ENCODE results near the gene EFHB.
"Not testable (repeated sequence)": the region's sequence is repeated elsewhere in the genome, so short reads cannot be mapped to it uniquely, and the experiment has no call there.

Gene EFHB, protein sequence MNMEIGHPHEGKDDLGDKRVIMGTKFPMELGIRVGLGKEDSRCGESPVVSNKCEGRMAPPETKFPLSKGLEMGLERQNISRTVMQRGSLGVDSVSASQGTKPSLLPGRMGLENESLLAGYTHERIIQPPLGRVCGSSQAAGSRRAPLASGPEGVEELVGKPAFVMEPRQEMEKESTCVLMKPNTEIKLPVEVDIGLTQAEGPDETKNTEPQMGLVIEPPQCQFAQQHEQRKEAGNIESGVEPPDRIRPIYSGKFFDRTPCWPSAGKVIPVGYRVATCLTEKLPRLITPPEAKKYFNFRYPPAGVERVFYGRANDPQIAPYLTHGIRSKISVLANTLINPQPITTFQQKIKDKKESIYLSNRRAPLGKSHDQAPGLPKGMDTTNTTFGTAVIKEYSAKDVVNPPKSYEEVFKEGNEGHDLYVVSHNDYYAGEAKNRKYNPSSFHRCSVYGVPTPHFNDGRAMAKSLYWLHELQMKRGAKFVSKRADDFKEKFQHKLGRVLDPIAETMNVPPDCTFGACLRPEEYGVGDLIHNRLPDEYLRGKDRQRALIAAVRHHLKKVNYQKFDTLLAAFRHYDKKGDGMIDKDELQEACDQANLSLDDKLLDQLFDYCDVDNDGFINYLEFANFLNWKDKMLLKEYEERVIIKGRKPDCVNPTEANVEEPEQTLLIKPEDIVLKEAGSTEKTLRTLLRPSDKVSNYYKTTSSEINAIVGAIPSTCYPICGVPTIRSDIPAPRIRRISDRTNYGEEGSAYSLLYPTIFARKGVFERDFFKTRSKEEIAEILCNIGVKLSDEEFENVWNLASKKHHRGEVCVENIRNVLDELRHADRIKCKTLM

DNA sequence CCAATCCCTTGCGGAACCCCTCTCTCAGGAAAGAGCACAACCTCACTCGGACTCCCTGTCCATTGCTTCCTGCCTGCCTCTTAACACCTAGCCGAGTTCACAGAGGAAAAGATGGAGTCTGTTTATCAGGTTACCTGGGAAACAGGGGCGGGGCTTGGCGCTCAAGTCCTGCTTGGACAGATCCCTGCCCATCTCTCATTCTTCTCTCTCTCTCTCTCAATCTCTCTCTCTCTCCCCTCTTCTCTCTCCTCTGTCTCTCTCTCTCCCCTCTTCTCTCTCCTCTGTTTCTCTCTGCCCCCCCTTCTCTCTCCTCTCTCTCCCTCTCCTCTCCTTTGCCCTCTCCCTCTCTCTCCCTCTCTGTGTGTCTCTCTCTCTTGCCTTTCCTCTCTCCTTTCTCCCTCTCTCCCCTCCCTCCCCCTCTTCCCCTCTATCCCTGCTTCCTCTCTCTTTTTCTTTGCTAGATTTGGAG lies at the start of gene EFHB:
Gene EFHB, minus strand, starts transcription at position 120 of the 469 bp plus-strand sequence. CDS start 199 bp downstream, outside the sequence.
- DNase-seq, result peak; percentile 21

DNA sequence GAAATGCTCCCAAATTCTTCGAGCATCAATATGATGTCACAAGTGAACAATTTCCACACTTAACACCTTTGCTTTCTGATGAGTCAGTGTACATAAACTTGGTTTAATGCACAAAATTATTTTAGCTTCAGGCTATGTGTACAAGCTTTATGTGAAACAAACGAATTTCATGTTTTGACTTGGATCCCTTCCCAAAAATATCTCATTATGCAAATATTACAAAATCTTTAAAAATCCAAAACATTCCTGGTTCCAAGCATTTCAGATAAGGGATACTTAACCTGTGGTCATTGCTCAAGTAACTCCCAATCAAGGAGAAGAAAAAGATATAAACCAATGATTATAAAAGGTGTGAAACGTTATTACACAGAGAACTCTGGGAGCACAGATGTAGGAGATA lies 38.0 kb upstream of the EFHB start:
- no peak for DNase-seq

DNA sequence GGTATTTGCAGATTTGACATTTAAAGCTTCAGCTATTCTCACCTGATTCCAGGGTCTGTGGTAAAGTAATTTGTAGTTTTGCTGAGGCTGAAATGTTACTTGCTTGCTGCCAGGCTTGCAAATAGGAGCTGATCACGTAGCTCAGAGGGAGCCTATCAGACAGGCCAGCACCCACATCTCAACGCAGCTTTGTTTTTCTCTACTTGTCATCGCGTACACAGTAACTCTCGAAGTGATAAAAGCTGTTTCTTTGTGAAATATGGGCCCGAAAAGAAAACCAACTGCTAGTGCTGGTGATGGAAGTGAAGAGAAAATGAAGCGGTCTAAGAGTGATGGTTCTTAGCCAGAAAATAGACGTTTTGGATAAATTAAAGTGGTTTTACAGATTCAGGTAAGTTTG lies 36.3 kb upstream of the EFHB start:
- DNase-seq, result no peak

DNA sequence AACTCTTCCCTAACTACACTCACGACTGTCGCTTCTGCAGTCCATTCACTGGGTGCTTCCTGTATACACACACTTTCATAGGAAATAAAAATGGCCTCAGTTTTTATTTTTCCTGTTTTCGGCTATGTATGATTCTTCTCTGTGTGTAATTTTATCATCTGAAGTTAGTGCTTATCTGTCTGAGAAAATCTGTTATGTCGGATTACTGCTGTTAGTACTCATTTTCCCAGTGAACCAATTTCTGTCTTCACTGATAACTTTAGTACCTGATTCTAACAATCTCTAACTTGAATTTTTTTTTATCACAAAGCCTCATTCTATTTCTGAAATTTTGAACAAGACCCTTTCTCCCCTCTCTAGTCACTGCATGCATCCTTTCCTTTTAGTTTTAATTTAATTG lies 33.8 kb upstream of the EFHB start:
- no peak for DNase-seq

DNA sequence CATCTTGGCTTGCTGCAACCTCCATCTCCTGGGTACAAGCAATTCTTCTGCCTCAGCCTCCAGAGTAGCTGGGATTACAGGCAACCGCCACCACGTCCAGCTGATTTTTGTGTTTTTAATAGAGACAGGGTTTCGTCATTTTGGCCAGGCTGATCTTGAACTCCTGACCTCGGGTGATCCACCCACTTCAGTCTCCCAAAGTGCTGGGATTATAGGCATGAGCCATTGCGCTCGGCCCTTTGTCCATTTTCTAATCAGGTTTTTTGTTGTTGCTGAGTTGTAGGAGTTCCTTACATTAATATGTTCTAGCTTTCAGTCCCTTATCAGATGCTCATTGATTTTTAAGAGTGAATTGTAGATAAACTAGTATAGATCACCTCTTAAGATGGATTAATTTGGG lies 33.2 kb upstream of the EFHB start:
- no peak for DNase-seq

DNA sequence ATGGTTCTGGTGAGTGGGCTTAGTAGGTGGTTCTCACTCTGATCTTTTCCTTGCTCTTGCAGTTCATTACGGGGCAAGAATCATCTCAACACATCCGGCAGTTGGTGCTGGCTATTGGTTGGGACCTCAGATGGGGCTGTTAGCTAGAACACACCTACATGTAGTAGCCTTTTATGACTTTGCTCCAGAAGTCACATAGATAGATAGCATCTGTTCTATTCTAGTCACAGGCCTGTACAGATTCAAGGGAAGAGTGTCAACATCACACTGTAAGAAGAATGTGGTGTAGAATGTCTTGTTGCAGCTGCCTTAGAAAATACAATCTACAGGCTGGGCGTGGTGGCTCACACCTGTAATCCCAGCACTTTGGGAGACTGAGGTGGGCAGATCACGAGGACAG lies 27.9 kb upstream of the EFHB start:
- DNase-seq, result no peak

DNA sequence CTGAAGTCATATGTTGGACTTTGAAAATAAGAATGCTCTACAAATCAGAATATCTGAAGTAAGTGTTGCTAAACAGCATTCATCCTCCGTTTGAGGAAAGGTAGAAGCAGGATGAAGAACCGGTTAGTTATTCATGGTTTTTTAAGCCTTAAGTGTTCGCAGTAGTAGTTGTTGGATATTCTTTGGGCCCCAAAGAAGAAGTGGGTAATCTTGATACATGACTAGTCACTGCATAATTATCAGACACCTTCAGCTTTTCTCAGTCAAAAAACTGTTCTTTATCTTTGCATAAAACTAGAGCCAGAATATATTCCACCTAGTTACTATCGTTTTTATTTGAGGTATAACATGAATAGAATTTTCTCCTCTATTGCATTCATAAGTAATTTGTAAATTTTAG lies 26.7 kb upstream of the EFHB start:
- DNase-seq, result no peak

DNA sequence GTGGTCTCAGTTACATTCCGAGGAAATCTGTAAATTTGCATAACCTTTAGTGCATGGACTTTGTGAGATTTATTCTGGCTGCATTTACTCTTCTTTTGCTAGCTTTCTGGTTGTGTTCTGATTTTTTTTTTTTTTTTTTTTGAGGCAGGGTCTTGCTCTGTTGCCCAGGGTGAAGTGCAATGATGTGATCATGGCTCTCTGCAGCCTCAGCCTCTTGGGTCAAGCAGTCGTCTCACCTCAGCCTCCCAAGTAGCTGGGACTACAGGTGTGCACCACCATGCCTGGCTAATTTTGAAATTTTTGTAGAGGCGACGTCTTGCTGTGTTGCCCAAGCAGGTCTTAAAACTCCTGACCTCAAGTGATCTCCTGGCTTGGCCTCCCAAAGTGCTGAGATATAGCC lies 25.5 kb upstream of the EFHB start:
- DNase-seq, result no peak

DNA sequence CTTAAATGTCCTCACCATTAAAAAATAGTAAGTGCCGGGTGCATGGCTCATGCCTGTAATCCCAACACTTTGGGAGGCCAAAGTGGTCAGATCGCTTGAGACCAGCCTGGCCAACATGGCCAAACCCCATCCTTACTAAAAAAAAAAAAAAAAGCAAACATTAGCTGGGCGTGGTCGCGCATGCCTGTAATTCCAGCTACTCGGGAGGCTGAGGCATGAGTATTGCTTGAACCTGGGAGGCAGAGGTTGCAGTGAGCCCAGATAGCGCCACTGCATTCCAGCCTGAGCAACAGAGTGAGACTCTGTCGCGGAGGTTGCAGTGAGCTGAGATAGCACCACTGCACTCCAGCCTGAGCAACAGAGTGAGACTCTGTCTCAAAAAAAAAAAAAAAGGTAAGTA lies 23.3 kb upstream of the EFHB start:
- DNase-seq, result not testable (repeated sequence)

DNA sequence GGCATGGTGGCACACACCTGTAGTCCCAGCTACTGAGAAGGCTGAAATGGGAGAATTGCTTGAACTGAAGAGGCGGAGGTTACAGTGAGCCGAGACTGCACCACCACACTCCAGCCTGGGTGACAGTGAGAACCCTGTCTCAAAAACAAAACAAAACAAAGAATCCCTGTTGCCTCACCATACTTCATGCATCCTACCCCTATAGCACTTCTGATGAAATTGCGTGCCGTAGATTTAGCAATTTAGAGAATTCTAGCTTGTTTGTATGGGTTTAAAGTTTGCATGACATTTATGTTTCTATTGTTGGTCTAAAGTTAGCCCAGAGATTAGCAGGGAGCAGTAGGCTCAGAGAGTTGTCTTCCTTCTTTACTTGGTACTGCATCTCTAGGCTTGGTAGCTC lies 20.7 kb upstream of the EFHB start:
- DNase-seq, result no peak

DNA sequence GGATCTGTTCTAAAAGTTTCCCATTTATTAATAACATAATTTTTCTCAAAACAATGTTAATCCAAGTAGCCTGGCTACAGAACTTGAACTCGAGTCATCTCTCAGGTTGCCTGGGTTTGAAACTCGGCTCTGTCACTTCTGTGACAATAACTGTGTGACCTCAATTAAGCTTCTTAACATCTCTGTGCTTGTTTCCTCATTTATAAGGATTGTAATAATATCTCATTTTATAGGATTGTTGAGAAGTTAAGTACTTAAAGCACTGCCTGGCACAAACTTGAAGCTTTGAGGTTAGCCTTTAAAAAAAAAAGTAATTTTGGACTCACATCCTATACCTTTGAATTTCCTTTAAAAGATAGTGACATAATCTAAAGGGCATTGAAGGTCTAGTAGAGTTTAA lies 16.3 kb upstream of the EFHB start:
- DNase-seq, result no peak

DNA sequence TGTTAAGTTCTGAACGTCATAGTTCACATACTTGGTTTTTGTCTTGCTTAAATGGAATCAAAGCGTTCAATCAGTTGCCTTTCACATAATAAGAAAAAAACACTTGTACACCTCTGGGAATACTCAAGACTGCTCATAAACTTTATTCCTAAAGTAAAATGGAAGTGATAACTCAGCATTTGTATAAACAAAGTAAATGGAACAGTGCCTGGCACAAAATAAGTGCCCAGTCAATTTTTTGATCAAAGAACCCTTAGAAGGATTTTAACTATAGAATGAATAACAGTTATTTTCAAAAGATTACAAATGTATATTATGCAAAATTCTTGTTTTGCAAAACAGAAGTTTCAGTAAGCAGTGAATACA lies 14.2 kb upstream of the EFHB start:
- DNase-seq, result no peak

DNA sequence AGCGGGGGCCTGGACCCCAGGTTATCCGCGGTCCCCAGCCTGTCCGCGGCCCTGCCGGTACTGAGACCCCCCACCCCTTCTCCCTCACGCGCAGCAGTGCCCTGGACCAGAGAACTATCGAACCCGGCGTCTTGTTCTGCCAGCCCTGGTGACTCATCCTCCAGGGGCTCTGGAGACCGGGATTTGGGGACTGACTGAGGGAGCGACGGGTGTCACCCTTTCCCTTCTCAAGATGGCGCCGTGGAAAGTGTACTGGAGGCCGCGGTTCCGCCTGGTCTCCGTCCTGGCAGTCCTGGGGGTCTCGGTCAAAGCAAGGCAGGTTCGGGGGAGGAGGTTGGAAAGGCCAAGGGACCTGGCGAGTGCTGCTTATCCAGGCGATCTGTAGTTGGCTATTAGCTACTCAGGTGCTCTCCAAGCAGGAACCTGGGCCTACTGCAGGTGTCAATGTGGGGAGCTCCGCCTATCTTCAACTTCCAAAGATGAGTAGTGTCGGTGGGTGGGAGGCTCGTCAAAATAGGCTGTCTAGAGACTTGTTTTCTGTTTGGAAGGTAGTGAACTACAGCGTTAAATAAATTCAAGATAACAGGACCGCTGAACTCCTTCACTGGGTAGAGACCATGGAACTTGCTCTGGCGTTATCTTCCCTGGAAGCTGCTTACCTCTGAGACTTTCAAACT lies 13.7 kb upstream of the EFHB start:
- DNase-seq, result no peak

DNA sequence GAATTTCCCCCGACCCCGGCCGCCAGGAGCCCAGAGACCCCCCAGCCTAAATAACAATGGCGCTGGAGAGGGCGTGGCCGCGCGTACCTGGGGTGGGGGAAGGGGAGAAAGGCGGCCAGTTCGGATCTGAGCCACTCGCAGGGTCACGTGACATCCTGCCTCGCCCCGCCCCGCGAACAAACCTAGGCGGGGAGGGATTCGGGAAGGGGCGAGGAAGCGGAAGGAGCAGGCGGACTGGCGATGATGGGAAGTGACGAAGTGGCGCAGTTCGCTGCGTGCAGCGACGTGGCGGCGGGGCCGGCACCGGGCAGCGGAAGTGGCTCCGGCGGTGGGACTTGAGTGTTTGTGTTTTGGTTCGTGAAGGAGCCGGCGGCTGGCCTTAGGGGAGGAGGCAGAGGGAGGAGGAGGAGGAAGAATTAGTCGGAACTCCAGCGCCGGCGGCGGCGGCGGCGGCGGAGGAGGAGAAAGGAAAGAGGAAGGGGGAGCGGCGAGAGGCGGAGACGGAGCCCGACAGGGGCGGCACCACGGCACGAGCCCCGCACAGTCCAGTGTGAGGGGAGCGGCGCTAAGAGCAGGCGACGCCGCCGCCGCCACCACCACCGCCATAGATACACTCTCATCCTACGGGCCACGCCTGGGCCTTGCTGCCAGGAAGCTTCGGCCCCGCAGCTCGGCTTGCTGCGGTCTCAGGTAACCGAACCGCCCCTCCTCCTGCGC lies 13.0 kb upstream of the EFHB start, which contains the start of gene RAB5A:
Gene RAB5A, plus strand, starts transcription at position 266 of the 717 bp plus-strand sequence. CDS start 3,802 bp downstream, outside the sequence.
- peak; percentile 83 for DNase-seq

DNA sequence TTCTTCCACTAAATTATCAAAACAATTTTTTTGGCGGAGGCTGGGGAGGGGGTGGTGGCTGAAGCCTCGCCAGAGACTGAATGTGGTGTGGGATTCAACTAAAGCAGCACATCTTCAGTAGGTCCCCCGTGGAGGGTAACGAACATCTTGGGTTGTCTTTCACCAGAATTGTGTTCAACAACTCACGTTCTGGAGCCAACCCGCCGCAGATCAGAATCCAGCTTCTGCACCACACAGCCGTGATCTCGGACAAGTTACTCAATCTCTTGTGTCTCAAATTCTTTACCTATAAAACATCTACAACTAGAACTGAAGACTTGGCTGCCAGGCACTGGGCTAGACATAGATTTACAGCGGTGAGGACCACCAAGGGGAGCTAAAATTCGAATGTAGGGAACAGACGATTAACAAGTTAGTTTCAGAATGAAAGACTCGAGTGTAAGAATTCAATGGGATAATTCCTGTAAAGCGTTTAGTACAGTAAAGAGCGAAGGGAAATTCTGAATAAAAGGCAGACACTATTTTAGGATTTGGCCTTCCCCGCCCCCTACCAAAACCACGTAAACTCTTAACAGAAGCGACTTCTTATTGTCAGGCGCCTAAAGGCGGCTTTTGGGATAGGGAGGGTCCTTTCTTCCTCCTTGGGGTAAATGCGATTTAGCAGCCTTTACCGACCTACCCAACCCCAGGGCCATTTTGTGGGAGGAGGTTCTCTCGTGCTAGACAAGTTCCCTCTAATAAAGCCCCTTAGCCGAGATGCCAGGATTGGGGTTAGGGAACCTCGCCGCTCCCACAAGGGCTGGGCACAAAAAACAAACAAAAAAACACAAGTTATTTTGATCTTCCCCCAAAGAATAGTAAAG lies 12.2 kb upstream of the EFHB start:
- no peak for DNase-seq

DNA sequence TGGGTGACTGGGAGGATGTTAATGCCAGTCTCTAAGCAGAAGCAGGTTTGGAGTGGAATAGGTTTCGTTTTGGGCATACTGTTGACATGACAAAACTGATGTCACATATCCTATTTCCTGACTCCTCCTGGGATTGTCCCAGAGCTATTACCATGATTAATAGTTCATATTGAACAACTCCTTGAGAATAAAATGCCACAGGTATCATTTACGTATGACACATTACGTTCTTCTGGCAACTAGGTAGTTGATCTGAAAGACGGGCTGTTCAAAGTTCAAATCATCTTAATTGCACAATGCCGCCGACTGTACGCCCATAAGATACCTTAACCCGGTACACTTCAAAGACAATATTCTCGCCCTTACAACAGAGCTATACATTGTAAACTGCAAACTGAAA lies 11.5 kb upstream of the EFHB start:
- no peak for DNase-seq

DNA sequence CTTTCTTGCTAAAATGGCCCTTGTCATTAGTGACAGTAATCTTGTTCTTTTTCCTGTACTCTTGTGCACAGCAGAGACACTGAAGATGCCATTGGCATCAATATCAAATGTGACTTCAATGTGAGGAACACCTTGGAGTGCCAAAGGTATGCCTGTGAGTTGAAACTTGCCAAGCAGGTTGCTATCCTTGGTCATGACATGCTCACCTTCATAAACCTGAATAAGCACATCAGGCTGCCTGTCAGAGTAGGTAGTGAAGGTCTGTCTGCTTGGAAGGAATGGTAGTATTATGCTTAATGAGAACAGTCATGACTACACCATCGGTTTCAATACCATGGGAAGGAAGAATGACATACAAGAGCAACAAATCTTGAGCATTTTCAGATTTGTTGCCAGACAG lies 6.6 kb upstream of the EFHB start:
- no peak for DNase-seq

DNA sequence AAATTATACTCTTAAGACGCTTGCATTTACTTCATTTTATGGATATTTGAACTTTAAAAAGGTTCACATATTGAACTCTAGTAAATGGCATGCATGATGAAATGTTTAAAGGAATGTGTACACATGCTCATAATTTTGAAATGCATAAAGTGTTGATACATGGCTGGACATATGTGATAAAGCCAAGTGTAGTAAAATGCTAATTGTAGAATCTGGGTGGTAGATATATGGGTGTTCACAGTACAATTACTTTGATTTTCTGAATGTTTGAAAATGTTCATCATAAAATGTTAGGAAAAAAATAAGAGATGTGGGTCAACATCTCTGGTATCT lies 4.2 kb upstream of the EFHB start:
- no peak for DNase-seq

DNA sequence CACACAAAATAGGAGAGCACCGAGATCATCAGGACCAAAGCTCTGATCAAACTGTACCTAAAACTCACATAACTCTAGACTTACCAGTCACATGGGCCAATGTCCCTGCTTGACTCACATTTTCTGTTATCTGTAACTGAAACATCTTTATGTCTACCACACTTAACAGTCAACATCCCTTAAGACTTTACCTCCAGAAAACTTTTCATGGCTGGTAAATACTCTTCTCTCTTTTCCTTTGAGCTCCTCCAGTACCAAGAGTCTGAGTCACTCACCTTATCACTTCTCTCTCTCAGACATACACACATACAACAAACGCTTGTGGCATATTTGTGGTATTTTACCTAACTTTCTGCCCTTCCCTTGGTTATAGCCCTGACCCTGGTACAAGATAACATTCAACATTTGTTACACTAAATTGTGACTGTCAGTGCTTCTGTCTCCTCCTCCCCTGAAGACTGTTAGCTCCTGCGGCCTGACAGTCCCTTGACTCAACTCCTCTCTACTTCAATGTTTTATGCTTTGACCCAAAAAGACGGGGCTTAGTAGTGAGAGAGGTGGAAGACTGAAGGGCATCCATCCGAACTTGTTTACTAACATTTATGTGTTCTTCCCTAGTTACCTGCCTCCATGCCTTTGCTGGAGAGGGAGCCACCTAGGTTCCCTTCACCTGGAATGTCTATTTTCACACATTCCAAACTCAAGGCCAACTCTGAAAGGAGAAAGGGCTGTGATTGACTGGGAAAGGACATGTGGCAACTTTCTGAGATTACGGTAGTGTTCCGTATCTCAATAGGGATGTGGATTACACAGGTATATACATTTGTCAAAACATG lies 3.7 kb upstream of the EFHB start:
- no peak for DNase-seq

DNA sequence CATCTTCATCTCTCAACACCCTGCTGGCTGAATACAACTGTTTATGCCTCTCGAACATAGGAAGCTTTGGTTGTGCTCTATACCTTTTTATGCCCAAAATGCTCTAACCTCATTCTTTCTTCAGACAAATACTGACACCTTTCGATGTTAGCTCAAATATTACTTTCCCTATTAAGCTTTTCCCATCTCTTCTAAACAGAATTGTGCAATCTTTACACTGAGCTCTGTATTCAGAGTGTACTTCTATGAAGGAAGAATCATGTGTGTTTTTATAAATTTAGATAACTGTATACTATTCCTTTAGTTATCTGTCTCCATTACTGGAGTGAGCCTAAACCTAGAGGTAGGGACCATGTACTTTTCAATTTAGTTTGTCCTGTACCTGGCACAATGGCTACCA lies 1.6 kb downstream of the EFHB start:
- DNase-seq, result no peak

DNA sequence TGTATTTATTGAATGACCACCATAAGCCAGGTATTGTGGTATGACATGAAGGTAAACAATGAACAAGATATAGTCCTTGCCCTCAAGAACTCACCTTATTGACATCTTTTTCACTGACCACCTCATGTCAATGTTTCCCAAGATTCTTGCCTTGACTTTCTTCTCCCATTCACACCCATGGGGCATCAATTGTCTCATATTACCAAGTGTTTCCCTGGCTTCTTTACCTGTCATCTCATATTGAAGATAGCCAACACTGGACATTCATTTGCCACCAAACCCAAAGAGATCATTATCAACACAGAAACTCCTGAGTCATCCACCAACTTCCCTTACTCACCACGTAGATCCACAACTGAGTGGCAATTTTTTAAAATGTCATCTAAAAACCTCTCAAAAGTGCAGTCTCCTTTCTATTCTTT lies 2.2 kb downstream of the EFHB start:
- no peak for DNase-seq

Measured in COR-L47 (cell line).